ENCODE data around the gene PIGT. TPM values are rescaled to one million over a fixed set of nuclear protein-coding genes. Genes with fewer than 3 reads are reported as not detected.

The PIGT gene
- total and polyA plus RNA-seq, 2 of the 13 experiments (the other 11 are each of a cell fraction or from before 2014, with no cell fraction given) = 65.9 to 74.1 TPM

DNA sequence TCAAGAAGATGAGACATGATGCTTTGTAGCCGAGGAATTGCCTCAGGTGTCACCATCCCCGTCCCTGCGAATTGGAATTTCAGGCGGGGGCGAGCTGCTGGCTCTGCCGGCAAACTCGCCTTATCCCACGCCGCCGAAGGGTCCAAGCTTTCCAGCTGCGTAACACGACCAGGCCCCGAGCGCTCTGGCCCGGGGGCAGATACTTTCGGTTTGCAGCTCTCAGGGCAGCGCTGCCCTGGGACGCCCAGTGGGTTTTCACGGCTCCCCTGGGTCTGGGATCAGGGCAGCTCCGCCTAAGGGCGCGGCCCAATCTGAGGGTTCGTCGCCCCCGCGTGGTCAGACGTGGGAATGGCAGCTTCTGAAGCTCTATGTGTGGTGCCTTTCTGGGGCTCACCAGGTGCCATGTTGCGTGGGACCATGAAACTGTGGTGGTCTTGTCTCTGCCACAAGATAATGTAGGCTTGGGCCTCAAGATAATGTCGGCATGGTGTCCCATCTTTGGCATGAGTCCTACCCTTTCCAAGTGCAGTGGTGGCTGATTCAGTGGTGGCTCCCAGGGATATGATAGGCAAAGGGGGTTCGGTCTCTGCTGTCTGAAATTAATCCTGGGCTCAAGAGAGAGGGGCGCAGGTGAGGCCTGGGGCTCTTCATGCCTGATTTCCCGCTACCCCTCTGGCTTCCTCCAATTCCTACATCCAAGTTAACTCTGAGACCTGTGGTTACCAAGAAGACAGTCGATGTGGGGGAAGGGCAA lies 21.0 kb downstream of the PIGT start (continued):
- TF ChIP-seq ZNF710 (CRISPR knock-in tag; IDR thresholded peaks at IDR 0.05; ENCODE audit: borderline replicate concordance) (peak; percentile 85), SMAD1 (CRISPR knock-in tag; IDR thresholded peaks at IDR 0.05; ENCODE audit: borderline replicate concordance, low read depth) (peak; percentile 85; the same call in 1 of the 2 replicates), MEF2D (CRISPR knock-in tag; IDR thresholded peaks at IDR 0.05) (peak; percentile 55; the same call in 1 of the 2 replicates), ZNF781 (CRISPR knock-in tag; IDR thresholded peaks at IDR 0.05; ENCODE audit: borderline replicate concordance, not compliant biosample characterization) (peak; percentile 76), HOXA7 (CRISPR knock-in tag; IDR thresholded peaks at IDR 0.05) (no peak), CSRNP1 (CRISPR knock-in tag; IDR thresholded peaks at IDR 0.05) (no peak; the same call in 1 of the 2 replicates), ATF2 (CRISPR knock-in tag; IDR thresholded peaks at IDR 0.05) (peak; percentile 84), ARID5B (CRISPR knock-in tag; IDR thresholded peaks at IDR 0.05) (peak; percentile 79), NFYC (CRISPR knock-in tag; IDR thresholded peaks at IDR 0.05) (no peak), RFX1 (IDR thresholded peaks at IDR 0.05) (no peak), KDM2A (CRISPR knock-in tag; IDR thresholded peaks at IDR 0.05; ENCODE audit: borderline replicate concordance, low read depth) (peak; percentile 98), ZNF780A (CRISPR knock-in tag; IDR thresholded peaks at IDR 0.05) (no peak), SP1 (IDR thresholded peaks at IDR 0.05) (no peak), SP1 (CRISPR knock-in tag; IDR thresholded peaks at IDR 0.05) (peak; percentile 26; the same call in 1 of the 2 replicates), NFE2L2 (IDR thresholded peaks at IDR 0.05; ENCODE audit: low read length) (no peak), ZIK1 (CRISPR knock-in tag; IDR thresholded peaks at IDR 0.05; ENCODE audit: borderline replicate concordance, low read depth) (no peak)
- TF ChIP-seq, protein P1, sequence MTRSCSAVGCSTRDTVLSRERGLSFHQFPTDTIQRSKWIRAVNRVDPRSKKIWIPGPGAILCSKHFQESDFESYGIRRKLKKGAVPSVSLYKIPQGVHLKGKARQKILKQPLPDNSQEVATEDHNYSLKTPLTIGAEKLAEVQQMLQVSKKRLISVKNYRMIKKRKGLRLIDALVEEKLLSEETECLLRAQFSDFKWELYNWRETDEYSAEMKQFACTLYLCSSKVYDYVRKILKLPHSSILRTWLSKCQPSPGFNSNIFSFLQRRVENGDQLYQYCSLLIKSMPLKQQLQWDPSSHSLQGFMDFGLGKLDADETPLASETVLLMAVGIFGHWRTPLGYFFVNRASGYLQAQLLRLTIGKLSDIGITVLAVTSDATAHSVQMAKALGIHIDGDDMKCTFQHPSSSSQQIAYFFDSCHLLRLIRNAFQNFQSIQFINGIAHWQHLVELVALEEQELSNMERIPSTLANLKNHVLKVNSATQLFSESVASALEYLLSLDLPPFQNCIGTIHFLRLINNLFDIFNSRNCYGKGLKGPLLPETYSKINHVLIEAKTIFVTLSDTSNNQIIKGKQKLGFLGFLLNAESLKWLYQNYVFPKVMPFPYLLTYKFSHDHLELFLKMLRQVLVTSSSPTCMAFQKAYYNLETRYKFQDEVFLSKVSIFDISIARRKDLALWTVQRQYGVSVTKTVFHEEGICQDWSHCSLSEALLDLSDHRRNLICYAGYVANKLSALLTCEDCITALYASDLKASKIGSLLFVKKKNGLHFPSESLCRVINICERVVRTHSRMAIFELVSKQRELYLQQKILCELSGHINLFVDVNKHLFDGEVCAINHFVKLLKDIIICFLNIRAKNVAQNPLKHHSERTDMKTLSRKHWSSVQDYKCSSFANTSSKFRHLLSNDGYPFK (CRISPR knock-in tag; IDR thresholded peaks at IDR 0.05; ENCODE audit: borderline replicate concordance) = peak; percentile 74; the same call in 1 of the 2 replicates

All from HepG2 (cell line).